Fibroblast of lung (primary cell): ENCODE measurements around the gene CACNA1F. TPM values are rescaled to one million over a fixed set of nuclear protein-coding genes. Genes with fewer than 3 reads are reported as not detected.

Source experiments
- DNase-seq, 2 donors: peaks; one replicate each; pipeline versions ENCODE4 v3.0.0 to v3.0.0-alpha.2; 2010; ENCODE audit warnings: low read depth in 2 of 2
- H2AFZ ChIP-seq: 2 replicates; pipeline ENCODE4 v1.5.1; 2012; ENCODE audit warnings: low read length, control low read depth, inconsistent platforms
- H3K27ac ChIP-seq: 2 replicates; pipeline ENCODE4 v1.5.1; 2011; ENCODE audit warnings: low read length, control low read depth; ENCODE audit not compliant: insufficient read depth
- H3K27me3 ChIP-seq: 2 replicates; pipeline ENCODE4 v1.5.1; 2011; ENCODE audit warnings: mild to moderate bottlenecking, low read length; ENCODE audit not compliant: control insufficient read depth, insufficient read depth
- H3K36me3 ChIP-seq: 2 replicates; pipeline ENCODE4 v1.5.1; 2011; ENCODE audit warnings: low read length; ENCODE audit not compliant: control insufficient read depth, insufficient read depth
- H3K4me1 ChIP-seq: 2 replicates; pipeline ENCODE4 v1.5.1; 2011; ENCODE audit warnings: low read length; ENCODE audit not compliant: control insufficient read depth, insufficient read depth; ENCODE audit errors: extremely low read depth
- H3K4me2 ChIP-seq: 2 replicates; pipeline ENCODE4 v1.5.1; 2011; ENCODE audit warnings: low read length, control low read depth; ENCODE audit not compliant: insufficient read depth; ENCODE audit errors: extremely low read depth
- H3K4me3 ChIP-seq, 4 experiments: fragments of 200-600 bp in 1 of 4; sonication (generic) in 1 of 4; replicated peaks in 1 of 4; 2 replicates each; pipeline ENCODE4 v1.5.1; 2011 to 2016; ENCODE audit warnings: low read length in 4 of 4, low read depth in 3 of 4, mild to moderate bottlenecking in 3 of 4, control low read depth in 2 of 4, inconsistent platforms in 1 of 4, mixed read lengths in 1 of 4; ENCODE audit not compliant: insufficient read depth in 1 of 4; ENCODE audit errors: control extremely low read depth in 1 of 4
- H3K79me2 ChIP-seq: 2 replicates; pipeline ENCODE4 v1.5.1; 2012; ENCODE audit warnings: mild to moderate bottlenecking, low read length, inconsistent platforms; ENCODE audit not compliant: control insufficient read depth, insufficient read depth
- H3K9ac ChIP-seq: 2 replicates; pipeline ENCODE4 v1.5.1; 2011; ENCODE audit warnings: mild to moderate bottlenecking, low read length, control low read depth; ENCODE audit not compliant: insufficient read depth
- H3K9me3 ChIP-seq: 2 replicates; pipeline ENCODE4 v1.5.1; 2012; ENCODE audit warnings: low read depth, low read length; ENCODE audit not compliant: control insufficient read depth, insufficient read depth
- H4K20me1 ChIP-seq: 2 replicates; pipeline ENCODE4 v1.5.1; 2011; ENCODE audit warnings: low read length; ENCODE audit not compliant: control insufficient read depth, insufficient read depth; ENCODE audit errors: extremely low read depth
- EZH2 ChIP-seq: IDR thresholded peaks from 2 replicates; pipeline ENCODE4 v1.5.1; 2012; ENCODE audit warnings: low read length, control low read depth, mild to moderate bottlenecking; ENCODE audit errors: missing control alignments
- polyA plus RNA-seq, 2 donors: library from polyadenylated mRNA; depleted of rRNA in 1 of 2; stranded (reverse) in 1 of 2; unstranded in 1 of 2; fragments of >200 nt; gene quantifications; 2 replicates each; pipeline ENCODE4 v1.2.1, GENCODE V29; 2011 to 2012; ENCODE audit warnings: missing spikeins in 1 of 2
- total RNA-seq: library from RNA; depleted of rRNA; stranded (reverse); fragments of >200 nt; gene quantifications from 2 replicates; pipeline ENCODE4 v1.2.1, GENCODE V29; 2014
- TF ChIP-seq, protein P1 (sequence below), 2 donors: IDR thresholded peaks in 1 of 2; conservative IDR thresholded peaks in 1 of 2; 1 replicate in 1 of 2; 2 replicates in 1 of 2; pipeline ENCODE4 v1.5.1; 2011 to 2012; ENCODE audit warnings: low read length in 2 of 2, control low read depth in 1 of 2, inconsistent platforms in 1 of 2, low read depth in 1 of 2, mild to moderate bottlenecking in 1 of 2

CACNA1F gene
- total and polyA plus RNA-seq, 2 donors (not counting 1 experiment from before 2014, with no cell fraction given): 0.17 TPM; not detected in 1

DNA sequence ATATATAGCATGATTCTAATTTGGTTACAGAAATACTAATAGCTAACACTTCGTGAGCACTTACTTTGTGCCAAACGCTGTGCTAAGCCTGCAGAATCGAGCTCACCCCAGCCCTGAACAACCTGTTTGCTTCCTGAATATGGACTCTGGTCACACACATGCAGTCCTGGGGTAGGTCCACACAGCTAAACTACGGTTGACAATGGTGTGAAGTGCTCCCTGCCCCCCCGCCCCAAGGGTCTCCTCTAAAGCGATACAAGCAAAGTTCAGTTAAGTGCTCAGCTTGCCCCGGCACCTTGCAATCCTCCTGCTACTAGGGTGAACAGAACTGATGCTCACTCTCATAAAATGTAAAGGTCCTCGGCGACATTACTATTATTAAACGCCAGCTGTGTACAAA is 30.5 kb upstream of the CACNA1F start:
- Histone ChIP-seq H3K36me3 (no peaks in the 10 kb centered on the region), H3K4me3 (no peak overlapping the region), H3K79me2 (no peaks in the 10 kb centered on the region), H3K27ac (no peak overlapping the region), H3K4me1 (no peaks in the 10 kb centered on the region), H2AFZ (no peak overlapping the region), H3K4me2 (no peak overlapping the region), H3K27me3 (no peaks in the 10 kb centered on the region), H3K9ac (no peak overlapping the region), H4K20me1 (no peaks in the 10 kb centered on the region), H3K9me3 (no peaks in the 10 kb centered on the region)
- TF ChIP-seq EZH2: no peak
- TF ChIP-seq, protein P1, sequence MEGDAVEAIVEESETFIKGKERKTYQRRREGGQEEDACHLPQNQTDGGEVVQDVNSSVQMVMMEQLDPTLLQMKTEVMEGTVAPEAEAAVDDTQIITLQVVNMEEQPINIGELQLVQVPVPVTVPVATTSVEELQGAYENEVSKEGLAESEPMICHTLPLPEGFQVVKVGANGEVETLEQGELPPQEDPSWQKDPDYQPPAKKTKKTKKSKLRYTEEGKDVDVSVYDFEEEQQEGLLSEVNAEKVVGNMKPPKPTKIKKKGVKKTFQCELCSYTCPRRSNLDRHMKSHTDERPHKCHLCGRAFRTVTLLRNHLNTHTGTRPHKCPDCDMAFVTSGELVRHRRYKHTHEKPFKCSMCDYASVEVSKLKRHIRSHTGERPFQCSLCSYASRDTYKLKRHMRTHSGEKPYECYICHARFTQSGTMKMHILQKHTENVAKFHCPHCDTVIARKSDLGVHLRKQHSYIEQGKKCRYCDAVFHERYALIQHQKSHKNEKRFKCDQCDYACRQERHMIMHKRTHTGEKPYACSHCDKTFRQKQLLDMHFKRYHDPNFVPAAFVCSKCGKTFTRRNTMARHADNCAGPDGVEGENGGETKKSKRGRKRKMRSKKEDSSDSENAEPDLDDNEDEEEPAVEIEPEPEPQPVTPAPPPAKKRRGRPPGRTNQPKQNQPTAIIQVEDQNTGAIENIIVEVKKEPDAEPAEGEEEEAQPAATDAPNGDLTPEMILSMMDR (conservative IDR thresholded peaks at IDR 0.05 in 1 of 2, IDR thresholded peaks at IDR 0.05 in 1 of 2; ENCODE audit: low read depth in 1 of 2, low read length in 2 of 2): no peak
- DNase-seq: no peak

DNA sequence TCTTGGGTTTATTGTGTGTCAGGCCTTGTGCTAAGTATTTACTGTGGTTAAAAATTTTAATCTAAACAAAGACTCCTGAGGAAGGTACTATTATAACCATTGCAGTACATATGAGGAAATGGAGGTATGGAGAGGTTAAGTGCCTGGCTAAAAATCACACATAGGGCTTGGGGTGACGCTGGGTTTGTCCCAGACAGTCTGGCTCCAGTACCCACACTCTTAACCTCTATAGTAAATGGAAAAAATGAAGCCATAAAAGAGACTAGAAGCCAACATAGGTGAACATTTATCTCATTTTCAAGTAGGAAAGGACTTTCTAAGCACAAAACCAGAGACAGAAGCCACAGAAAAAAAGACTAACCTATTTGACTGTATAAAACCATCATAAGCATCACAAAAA is 29.5 kb upstream of the CACNA1F start:
- TF ChIP-seq, protein P1 (conservative IDR thresholded peaks at IDR 0.05 in 1 of 2, IDR thresholded peaks at IDR 0.05 in 1 of 2; ENCODE audit: low read depth in 1 of 2, low read length in 2 of 2): no peak
- no peak for TF ChIP-seq EZH2
- no peaks in the 10 kb centered on the region for H3K79me2 ChIP-seq
- no peak overlapping the region for H2AFZ ChIP-seq
- H3K4me2 ChIP-seq: no peak overlapping the region
- no peaks in the 10 kb centered on the region for H3K4me1 ChIP-seq
- no peaks in the 10 kb centered on the region for H3K9me3 ChIP-seq
- H3K27ac ChIP-seq: no peak overlapping the region
- no peak overlapping the region for H3K4me3 ChIP-seq
- no peaks in the 10 kb centered on the region for H4K20me1 ChIP-seq
- H3K27me3 ChIP-seq: no peaks in the 10 kb centered on the region
- no peak for DNase-seq
- no peak overlapping the region for H3K9ac ChIP-seq
- no peaks in the 10 kb centered on the region for H3K36me3 ChIP-seq

DNA sequence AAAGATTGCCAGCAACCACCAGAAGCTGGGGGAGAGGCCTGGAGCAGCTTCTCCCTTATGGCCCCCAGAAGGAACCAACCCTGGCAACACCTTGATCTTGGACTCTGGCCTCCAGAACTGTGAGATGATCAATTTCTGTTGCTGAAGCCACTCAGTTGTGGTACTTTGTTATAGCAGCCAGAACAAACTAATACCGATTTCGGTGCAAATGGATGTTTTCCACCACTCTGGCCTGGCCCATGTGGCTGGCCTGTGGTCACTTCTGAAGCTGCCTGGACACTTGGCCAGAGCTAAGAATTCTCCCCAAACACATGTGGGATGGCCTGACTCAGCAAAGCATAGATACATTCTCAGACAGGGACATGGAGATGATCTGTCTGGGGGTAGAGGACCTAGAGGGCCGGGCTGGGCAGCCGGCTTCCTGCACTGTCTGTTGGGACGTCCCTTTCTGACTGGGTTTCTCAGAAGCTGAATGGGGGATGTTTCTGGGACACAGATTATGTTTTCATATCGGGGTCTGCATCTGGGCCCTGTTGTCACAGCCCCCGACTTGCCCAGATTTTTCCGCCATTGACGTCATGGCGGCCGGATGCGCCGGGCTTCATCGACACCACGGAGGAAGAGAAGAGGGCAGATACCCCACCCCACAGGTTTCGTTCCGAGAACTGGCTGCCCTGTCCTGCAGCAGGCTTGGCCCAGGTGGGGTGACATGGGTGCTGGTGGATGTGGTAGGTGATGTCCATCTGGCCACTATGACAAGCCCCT is 27.3 kb upstream of the CACNA1F start:
- H3K79me2 ChIP-seq: no peaks in the 10 kb centered on the region
- H3K9ac ChIP-seq: no peak overlapping the region
- DNase-seq: no peak
- no peak overlapping the region for H2AFZ ChIP-seq
- no peaks in the 10 kb centered on the region for H3K36me3 ChIP-seq
- no peaks in the 10 kb centered on the region for H3K4me1 ChIP-seq
- H4K20me1 ChIP-seq: no peaks in the 10 kb centered on the region
- H3K27ac ChIP-seq: no peak overlapping the region
- TF ChIP-seq, protein P1 (conservative IDR thresholded peaks at IDR 0.05 in 1 of 2, IDR thresholded peaks at IDR 0.05 in 1 of 2; ENCODE audit: low read depth in 1 of 2, low read length in 2 of 2): no peak
- TF ChIP-seq EZH2: no peak
- H3K4me2 ChIP-seq: no peak overlapping the region
- no peak overlapping the region for H3K4me3 ChIP-seq
- H3K27me3 ChIP-seq: no peaks in the 10 kb centered on the region
- no peaks in the 10 kb centered on the region for H3K9me3 ChIP-seq
